Measurements from ENCODE around the gene VPS37D.
A peak's percentile ranks its signal among the peaks of the same experiment; 100 is the strongest.
"Not testable (repeated sequence)": the region's sequence is repeated elsewhere in the genome, so short reads cannot be mapped to it uniquely, and the experiment has no call there.

The VPS37D gene

DNA sequence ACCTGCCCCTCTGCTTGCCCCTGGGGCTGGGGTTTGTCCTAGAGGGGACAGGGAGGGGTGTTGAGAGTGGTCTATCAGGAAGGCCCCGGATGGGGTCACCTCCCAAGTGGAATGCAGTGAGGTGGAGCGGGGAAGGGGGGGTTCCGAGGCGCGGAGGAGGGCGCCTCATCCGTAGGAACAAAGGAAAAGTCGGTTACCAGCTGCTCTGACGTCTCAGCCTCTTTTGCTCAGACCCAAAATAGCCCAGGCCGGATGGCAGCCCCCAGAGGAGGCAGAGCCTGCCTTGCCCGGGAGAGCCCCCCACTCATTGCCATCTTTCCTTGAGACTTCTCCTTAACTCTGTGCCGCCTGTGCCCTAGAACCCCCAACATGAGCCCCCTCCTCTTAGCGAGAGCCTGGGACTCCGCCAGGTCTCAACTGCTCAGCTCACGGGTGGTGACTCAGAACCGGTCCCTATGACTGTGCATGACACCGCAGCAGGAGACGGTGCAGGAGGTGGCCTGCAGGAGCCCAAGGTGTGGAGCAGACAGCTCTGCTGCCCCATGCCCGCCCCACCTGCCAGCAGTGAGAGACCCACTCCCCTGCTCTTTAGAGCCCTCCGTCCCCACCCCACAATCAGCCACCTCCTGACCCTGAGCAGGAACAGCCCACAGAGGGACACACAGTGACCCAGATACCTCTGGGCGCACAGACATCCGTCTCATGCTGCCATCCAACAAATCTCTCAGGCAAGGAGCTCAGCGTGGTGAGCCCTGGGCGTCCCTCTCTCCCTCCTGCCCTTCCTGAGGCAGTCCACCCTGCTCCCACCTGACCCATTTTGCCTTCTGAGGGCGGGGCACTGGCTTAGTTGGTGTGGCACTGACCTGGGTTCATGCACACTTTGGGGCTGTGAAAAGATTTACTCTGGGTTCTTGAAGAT, 38.8 kb downstream of the VPS37D start:
- DNase-seq: peak; percentile 44

GRCh38 chr7:73707045-73707631, 39.5 kb downstream of the VPS37D start:
- DNase-seq: peak; percentile 94

GRCh38 chr7:73708961-73709549, 41.4 kb downstream of the VPS37D start:
- DNase-seq: no peak

DNA sequence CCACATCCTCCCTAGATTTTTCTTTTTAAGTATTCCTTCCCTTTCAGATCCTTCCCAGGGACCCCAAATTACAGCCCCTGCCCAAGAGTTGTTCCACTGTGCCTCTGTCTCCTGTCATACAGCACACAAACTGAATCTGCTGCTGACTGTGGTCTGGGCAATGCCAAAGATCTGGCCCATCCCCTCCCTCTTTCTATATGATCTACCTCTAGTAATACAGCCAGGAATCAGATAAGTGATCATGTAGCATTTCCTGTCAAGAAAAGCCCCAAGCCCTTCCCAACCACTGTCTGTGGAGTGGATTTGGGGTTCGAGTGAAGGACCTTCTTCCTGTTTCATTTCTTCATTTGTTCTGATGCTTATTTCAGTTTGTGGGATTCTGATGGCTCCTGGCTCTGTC, 45.1 kb downstream of the VPS37D start:
- DNase-seq: no peak

- DNase-seq: not testable (repeated sequence)
Measured at GRCh38 chr7:73713319-73713718, 45.7 kb downstream of the VPS37D start.

DNA sequence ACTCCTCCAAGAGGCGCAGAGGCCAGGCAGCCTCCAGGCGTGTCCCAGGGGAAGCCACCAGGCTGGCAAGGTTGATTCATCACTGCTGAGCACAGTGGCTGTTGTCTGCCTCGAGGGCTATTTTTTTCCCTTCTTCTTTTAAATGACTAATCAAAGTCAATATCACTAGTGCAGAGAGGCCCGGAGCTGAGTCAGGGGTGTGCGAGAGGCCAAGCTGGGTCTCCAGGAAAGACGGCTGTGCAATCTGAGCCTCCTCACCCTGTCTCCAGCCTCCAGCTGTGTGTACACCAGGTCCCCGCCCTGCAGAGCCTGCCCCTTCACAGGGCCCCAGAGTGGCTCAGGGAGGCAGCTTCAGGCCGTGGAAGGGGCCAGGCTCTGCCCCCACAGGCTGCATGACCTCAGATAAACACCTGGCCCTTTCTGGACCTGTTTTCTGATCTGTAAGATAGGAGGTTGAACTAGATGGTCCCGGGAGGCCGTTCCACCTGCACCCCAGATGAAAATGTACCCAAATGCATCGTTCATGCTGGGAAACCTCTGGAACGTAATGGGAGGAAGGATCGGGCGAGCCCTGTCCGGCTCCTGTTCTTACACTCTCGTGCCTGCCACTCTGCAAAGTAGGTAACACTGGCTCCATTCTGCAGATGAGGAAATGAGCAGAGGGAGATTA, 48.2 kb downstream of the VPS37D start:
- DNase-seq: peak; percentile 100

DNA sequence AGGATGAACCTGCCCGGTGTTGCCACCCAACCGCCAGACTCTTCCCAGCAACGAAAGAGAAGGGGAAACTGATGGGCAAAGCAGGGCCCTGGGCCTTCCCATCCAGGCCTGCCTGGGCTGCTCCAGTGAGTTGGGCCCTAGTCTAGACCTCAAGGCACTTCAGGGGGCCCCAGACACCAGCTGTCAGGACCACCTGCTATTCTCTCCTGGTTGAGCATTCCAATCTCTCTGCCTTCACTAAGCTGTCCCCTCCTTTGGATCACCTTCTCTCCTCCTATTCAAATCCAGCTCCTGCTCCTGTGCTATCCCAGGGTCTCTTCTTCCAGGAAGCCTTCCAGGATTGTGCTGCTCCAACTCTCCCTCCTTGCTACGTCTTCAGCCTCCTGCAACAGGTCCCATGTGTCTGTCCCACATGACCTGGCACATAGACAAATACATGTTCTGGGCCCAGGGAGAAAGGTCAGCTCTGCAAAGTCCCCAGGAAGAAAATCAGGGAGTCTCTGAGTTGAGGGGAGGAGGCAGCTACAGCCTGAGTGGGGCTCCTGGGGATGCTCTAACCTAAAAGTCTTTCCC, 48.8 kb downstream of the VPS37D start:
- DNase-seq: peak; percentile 65

- peak; percentile 49 for DNase-seq
Measured at GRCh38 chr7:73717025-73717807, 49.6 kb downstream of the VPS37D start.

DNA sequence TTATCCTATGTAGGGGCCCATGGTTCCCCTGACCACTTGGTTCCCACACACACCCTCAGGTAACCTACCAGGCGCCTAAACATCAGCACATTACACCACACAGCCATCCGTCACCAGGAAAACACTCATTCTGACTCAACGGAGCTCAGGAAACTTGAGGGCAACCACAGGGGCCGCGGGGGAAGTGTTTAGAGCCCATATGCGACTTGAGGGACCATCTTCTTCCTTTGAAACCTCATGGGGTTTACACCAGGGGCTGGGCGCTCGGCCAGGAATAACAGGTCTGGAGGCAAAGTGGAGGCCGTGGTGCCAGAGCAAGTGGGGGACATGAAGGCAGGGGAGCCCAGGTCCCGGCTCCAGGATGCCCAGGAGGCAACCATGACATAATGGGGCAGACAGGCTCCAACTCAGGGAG, 50.4 kb downstream of the VPS37D start:
- DNase-seq: no peak

- peak; percentile 60 for DNase-seq
Measured at GRCh38 chr7:73718438-73718881, 50.8 kb downstream of the VPS37D start.

DNA sequence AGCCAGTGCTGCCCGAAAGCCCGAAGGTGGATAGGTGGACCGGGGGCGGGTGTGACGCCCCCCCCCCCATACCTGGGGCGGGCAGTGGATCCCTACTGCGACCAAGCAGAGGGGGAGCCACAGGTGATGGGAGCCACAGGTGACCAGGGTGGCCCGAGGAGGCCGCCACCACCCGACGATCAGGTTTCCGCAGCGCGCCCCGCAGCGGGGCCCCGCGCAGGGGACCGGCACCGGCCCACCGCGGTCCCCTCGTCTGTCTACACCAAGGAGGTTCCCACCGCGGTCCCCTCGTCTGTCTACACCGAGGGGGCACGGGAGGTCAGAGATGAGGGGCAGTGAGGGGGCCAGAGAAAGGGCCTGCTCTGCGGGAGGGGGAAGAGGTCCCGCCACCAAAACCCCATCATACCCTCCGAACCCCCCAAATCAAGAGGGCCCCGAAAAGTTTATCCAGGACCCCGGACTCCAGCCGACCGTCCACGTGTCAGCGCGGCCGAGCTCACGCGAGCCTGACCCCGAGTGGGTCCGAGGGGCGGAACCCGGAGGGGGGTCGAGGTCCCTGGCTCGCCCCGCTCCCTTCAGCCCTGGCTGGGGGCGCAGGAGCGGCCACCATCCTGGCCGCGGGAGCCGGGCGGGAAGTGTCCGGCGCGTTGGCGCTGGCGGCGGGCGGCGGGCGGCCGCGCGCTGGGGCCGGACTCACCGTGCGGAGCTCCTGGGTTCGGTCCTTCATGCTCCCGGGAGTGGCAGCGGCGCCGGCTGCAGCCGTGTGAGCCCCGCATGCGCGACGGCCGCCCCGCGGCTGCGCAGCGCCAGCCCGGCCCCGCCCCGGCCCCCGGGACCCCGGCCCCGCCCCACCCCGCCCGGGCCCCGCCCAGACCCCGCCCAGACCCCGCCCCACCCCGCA, 51.5 kb downstream of the VPS37D start, which contains the start of gene STX1A:
Gene STX1A (minus strand): TSS at position 765 of the 901 bp plus-strand sequence. CDS start 38 bp downstream, at position 727.
- peak; percentile 95 for DNase-seq

- no peak for DNase-seq
Measured at GRCh38 chr7:73719806-73720169, 52.2 kb downstream of the VPS37D start.

DNA sequence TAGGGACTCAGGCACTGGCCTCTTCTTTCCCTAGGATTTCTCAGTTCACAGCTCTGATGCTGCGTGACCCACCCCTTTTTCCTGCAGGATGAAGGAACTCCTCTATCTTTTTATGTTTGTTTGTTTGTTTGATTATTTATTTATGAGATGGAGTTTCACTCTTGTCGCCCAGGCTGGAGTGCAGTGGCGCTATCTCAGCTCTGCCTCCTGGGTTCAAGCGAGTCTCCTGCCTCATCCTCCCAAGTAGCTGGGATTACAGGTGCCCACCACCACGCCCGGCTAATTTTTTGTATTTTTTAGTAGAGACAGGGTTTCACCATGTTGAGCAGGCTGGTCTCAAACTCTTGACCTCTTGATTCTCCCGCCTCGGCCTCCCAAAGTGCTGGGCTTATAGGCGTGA, 52.8 kb downstream of the VPS37D start:
- not testable (repeated sequence) for DNase-seq

GRCh38 chr7:73721377-73721817, 53.8 kb downstream of the VPS37D start:
- no peak for DNase-seq
